HG03432 (cell line): ENCODE measurements around the gene CSPG5.

Experiments
- ATAC-seq: cut with Tn5 transposase; IDR thresholded peaks from one replicate; pipeline ENCODE4 v1.9.1; 2021; ENCODE audit warnings: mild to moderate bottlenecking, moderate library complexity; ENCODE audit not compliant: unreplicated experiment

CSPG5 gene

GRCh38 chr3:47541583-47542108 lies 37.0 kb downstream of the CSPG5 start:
- ATAC-seq: no peak

- ATAC-seq: no peak
Measured at GRCh38 chr3:47540281-47540680, 38.4 kb downstream of the CSPG5 start.

GRCh38 chr3:47536967-47537366 lies 41.7 kb downstream of the CSPG5 start:
- ATAC-seq: no peak

- ATAC-seq: no peak
Measured at GRCh38 chr3:47536221-47536891, 42.3 kb downstream of the CSPG5 start.

GRCh38 chr3:47533996-47534454 lies 44.6 kb downstream of the CSPG5 start:
- ATAC-seq: no peak

- no peak for ATAC-seq
Measured at GRCh38 chr3:47533481-47533880, 45.2 kb downstream of the CSPG5 start.

- no peak for ATAC-seq
Measured at GRCh38 chr3:47527952-47528725, 50.5 kb downstream of the CSPG5 start.

GRCh38 chr3:47525617-47526016 lies 53.0 kb downstream of the CSPG5 start:
- no peak for ATAC-seq

- ATAC-seq: no peak
Measured at GRCh38 chr3:47523310-47524073, 55.2 kb downstream of the CSPG5 start.

GRCh38 chr3:47522082-47522987 lies 56.3 kb downstream of the CSPG5 start:
- ATAC-seq: peak; percentile 50

GRCh38 chr3:47520756-47521155 lies 57.9 kb downstream of the CSPG5 start:
- ATAC-seq: no peak

GRCh38 chr3:47517937-47518336 lies 60.7 kb downstream of the CSPG5 start:
- no peak for ATAC-seq

- no peak for ATAC-seq
Measured at GRCh38 chr3:47515864-47516319, 62.8 kb downstream of the CSPG5 start.

- no peak for ATAC-seq
Measured at GRCh38 chr3:47515100-47515499, 63.6 kb downstream of the CSPG5 start.

- peak; percentile 91 for ATAC-seq
Measured at GRCh38 chr3:47513125-47513929, 65.3 kb downstream of the CSPG5 start, which contains the start of gene ELP6. TSS of gene ELP6 (minus strand) at chr3:47513712. CDS start at chr3:47513590, 122 bp downstream.

- ATAC-seq: no peak
Measured at GRCh38 chr3:47512416-47513124, 66.1 kb downstream of the CSPG5 start.
